ENCODE results near the gene ACIN1. TPM values are rescaled to one million over a fixed set of nuclear protein-coding genes. Genes with fewer than 3 reads are reported as not detected.
A peak's percentile ranks its signal among the peaks of the same experiment; 100 is the strongest.

The ACIN1 gene
- total and polyA plus RNA-seq, 2 of the 13 experiments (the other 11 are each of a cell fraction or from before 2014, with no cell fraction given): 165 to 183 TPM

DNA sequence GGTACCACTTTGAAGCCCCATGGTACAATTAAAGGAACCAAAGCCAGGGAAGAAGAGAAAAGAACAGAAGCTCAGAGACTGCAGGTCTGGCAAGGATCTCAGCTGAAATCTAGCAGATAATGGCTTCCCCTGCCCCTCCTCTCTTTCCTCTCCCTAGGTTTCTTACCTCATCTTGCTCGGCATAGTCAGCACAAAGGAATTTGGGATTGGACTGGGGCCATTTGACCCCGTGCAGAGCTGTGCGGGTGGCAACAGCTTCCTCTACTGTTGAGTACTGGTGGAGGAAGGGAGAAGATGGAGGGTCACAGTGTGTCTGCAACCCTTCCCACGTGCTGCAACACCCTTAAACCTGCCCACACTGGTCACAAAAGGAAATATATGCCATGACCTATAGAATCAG lies 32.9 kb downstream of the ACIN1 start (continued):
- TF ChIP-seq, protein P1, sequence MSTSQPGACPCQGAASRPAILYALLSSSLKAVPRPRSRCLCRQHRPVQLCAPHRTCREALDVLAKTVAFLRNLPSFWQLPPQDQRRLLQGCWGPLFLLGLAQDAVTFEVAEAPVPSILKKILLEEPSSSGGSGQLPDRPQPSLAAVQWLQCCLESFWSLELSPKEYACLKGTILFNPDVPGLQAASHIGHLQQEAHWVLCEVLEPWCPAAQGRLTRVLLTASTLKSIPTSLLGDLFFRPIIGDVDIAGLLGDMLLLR (CRISPR knock-in tag; IDR thresholded peaks at IDR 0.05): no peak

DNA sequence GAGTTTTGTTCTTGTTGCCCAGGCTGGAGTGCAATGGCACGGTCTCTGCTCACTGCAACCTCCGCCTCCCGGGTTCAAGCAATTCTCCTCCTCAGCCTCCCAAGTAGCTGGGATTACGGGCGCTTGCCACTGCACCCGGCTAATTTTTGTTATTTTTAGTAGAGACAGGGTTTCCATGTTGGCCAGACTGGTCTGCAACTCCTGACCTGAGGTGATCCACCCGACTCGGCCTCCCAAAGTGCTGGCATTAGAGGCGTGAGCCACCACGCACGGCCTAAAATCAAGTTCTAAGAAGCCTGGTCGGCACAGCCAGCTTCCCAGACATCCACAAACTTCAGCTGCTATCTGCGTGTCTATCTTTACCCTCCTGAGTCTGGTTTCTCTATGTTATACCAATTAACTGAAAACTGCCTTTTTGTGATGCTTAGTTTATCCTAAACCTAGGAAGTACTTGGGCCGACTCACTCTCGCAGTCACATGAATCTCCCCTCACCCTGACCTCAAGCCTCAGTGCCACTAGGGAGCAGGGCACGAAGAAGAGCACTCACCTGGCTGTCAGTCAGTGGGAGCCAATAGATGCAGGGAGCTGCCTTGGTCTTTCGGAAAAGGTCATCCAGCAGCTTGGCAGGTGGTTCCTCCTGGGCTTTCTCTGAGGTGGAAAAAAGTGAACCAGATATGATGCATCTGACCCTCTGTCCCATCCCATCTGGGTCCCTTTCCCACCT lies 34.2 kb downstream of the ACIN1 start:
- 97% methylated on average over 17 of the region's 17 CpGs for WGBS (ENCODE audit: low lambda C conversion rate)
- no peaks in the 10 kb centered on the region for H3K79me2 ChIP-seq (ENCODE audit: insufficient read depth, low read length)
- FAIRE-seq (no peak), ATAC-seq (no peak), DNase-seq (ENCODE audit: low spot score) (no peak)
- H3K27ac ChIP-seq (ENCODE audit: extremely low read length, insufficient read depth, low read length): no peak overlapping the region
- no peaks in the 10 kb centered on the region for H3K9me3 ChIP-seq (ENCODE audit: low read length)
- H3K9ac ChIP-seq (ENCODE audit: insufficient read depth, low read depth, low read length): no peak overlapping the region
- H3K4me3 ChIP-seq (replicated peaks in 1 of 3; ENCODE audit: insufficient read depth in 1 of 3, low read depth in 2 of 3, low read length in 3 of 3): no peak overlapping the region
- peaks cover 51 to 63% of the 10 kb centered on the region in 2 experiments for H3K36me3 ChIP-seq (replicated peaks in 1 of 2; ENCODE audit: control insufficient read depth in 1 of 2, insufficient read depth in 2 of 2, low read length in 2 of 2)
- no TSS peak for BruUV-seq (replicated peaks)
- H2AFZ ChIP-seq (ENCODE audit: low read length): no peak overlapping the region
- intact Hi-C loops (cut with micrococcal nuclease; ENCODE audit: unreplicated experiment): no loop called here
- H3K4me1 ChIP-seq (ENCODE audit: insufficient read depth, low read length): peaks cover 25% of the 10 kb centered on the region
- H3K27me3 ChIP-seq (ENCODE audit: control insufficient read depth in 1 of 2, insufficient read depth in 2 of 2, low read length in 2 of 2): peaks cover 0 to 6% of the 10 kb centered on the region in 2 experiments; a peak in 1 of 5 replicates
- H4K20me1 ChIP-seq (ENCODE audit: insufficient read depth, low read length): peaks cover 13% of the 10 kb centered on the region; the same call in 1 of the 2 replicates
- ChIA-PET CTCF (ENCODE audit: low intra/inter-chr PET ratio, low total read pairs) (interaction anchor here (1.3 kb wide), 1 partner anchor 9 kb away, joined by 3 read pairs; no protein-coding TSS in a partner anchor), POLR2A (interaction anchor here (2.3 to 6.2 kb wide), 7 partner anchors 8 to 84 kb away, joined by 17 to 70 read pairs (median 42); partner anchors contain the start of genes ACIN1, AJUBA and C14orf119)
- in situ Hi-C loops (cut with HindIII; ENCODE audit: extremely low pct_ligation_motif_present, low pct_unique_long_range_greater_than_20kb): no loop called here
- no peak overlapping the region for H3K4me2 ChIP-seq (ENCODE audit: low read depth, low read length)
- TF ChIP-seq, protein P2, sequence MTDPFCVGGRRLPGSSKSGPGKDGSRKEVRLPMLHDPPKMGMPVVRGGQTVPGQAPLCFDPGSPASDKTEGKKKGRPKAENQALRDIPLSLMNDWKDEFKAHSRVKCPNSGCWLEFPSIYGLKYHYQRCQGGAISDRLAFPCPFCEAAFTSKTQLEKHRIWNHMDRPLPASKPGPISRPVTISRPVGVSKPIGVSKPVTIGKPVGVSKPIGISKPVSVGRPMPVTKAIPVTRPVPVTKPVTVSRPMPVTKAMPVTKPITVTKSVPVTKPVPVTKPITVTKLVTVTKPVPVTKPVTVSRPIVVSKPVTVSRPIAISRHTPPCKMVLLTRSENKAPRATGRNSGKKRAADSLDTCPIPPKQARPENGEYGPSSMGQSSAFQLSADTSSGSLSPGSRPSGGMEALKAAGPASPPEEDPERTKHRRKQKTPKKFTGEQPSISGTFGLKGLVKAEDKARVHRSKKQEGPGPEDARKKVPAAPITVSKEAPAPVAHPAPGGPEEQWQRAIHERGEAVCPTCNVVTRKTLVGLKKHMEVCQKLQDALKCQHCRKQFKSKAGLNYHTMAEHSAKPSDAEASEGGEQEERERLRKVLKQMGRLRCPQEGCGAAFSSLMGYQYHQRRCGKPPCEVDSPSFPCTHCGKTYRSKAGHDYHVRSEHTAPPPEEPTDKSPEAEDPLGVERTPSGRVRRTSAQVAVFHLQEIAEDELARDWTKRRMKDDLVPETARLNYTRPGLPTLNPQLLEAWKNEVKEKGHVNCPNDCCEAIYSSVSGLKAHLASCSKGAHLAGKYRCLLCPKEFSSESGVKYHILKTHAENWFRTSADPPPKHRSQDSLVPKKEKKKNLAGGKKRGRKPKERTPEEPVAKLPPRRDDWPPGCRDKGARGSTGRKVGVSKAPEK (CRISPR knock-in tag; IDR thresholded peaks at IDR 0.05; ENCODE audit: borderline replicate concordance): no peak
- TF ChIP-seq ZNF10 (CRISPR knock-in tag; IDR thresholded peaks at IDR 0.05; ENCODE audit: borderline replicate concordance, low read depth): 0 out of 2 replicates have a peak, but pooled peaks have one; percentile 42
- no peak for TF ChIP-seq FOXJ3 (CRISPR knock-in tag; IDR thresholded peaks at IDR 0.05; ENCODE audit: borderline replicate concordance)
- no peak for TF ChIP-seq ZNF724P (CRISPR knock-in tag; IDR thresholded peaks at IDR 0.05; ENCODE audit: borderline replicate concordance)
- TF ChIP-seq, protein P3, sequence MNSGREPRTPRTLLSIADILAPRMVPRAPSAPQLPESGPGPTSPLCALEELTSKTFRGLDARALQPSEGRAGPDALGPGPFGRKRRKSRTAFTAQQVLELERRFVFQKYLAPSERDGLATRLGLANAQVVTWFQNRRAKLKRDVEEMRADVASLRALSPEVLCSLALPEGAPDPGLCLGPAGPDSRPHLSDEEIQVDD (CRISPR knock-in tag; IDR thresholded peaks at IDR 0.05; ENCODE audit: borderline replicate concordance): no peak
- no peak for TF ChIP-seq KMT2A (CRISPR knock-in tag; IDR thresholded peaks at IDR 0.05)
- TF ChIP-seq, protein P4, sequence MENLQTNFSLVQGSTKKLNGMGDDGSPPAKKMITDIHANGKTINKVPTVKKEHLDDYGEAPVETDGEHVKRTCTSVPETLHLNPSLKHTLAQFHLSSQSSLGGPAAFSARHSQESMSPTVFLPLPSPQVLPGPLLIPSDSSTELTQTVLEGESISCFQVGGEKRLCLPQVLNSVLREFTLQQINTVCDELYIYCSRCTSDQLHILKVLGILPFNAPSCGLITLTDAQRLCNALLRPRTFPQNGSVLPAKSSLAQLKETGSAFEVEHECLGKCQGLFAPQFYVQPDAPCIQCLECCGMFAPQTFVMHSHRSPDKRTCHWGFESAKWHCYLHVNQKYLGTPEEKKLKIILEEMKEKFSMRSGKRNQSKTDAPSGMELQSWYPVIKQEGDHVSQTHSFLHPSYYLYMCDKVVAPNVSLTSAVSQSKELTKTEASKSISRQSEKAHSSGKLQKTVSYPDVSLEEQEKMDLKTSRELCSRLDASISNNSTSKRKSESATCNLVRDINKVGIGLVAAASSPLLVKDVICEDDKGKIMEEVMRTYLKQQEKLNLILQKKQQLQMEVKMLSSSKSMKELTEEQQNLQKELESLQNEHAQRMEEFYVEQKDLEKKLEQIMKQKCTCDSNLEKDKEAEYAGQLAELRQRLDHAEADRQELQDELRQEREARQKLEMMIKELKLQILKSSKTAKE (CRISPR knock-in tag; IDR thresholded peaks at IDR 0.05; ENCODE audit: borderline replicate concordance): no peak
- TF ChIP-seq HCFC1 (IDR thresholded peaks at IDR 0.05; ENCODE audit: low read depth, low read length): no peak
- no peak for TF ChIP-seq NKX3-1 (CRISPR knock-in tag; IDR thresholded peaks at IDR 0.05)
- TF ChIP-seq POLR2A (IDR thresholded peaks at IDR 0.05; ENCODE audit: insufficient read depth in 1 of 2, low read depth in 2 of 2, low read length in 2 of 2): no peak
- TF ChIP-seq POLR2G (IDR thresholded peaks at IDR 0.05; ENCODE audit: low read depth, low read length): 0 out of 2 replicates have a peak, but pooled peaks have one; percentile 27
- TF ChIP-seq ZNF777 (CRISPR knock-in tag; IDR thresholded peaks at IDR 0.05): no peak
- peak; percentile 62; the same call in 1 of the 2 replicates for TF ChIP-seq ZNF563 (CRISPR knock-in tag; IDR thresholded peaks at IDR 0.05)
- no peak for TF ChIP-seq ZNF83 (CRISPR knock-in tag; IDR thresholded peaks at IDR 0.05; ENCODE audit: borderline replicate concordance)
- no peak for TF ChIP-seq ZNF713 (CRISPR knock-in tag; IDR thresholded peaks at IDR 0.05)
- TF ChIP-seq ZNF709 (CRISPR knock-in tag; IDR thresholded peaks at IDR 0.05): 0 out of 2 replicates have a peak, but pooled peaks have one; percentile 43

Data from HepG2 (cell line).